Measurements from ENCODE around the gene OR7G3.

The OR7G3 gene

DNA sequence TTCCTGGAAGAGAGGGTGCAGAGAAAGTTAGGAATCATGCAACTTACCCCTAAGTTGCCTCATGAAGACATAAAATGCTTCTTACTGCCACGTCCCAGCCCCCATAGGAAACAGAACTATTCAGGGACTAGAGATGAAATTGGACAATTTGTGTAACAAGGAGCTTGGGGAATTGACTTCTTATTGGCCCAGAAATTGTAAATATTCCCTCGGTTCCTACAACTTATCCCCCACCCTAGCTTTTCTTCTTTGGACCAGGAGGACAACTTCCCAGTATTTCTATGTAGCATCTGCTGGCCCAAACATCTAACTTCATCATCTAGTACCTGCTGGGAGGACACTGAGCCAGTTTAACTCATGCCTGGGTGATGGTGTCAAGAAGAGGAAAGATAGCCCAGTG is 40.0 kb downstream of the OR7G3 start, which contains the start of gene OR1M1:
Gene OR1M1, plus strand, starts transcription at position 301 of the 400 bp plus-strand sequence. CDS start 6,184 bp downstream, outside the sequence.
- DNase-seq = no peak

DNA sequence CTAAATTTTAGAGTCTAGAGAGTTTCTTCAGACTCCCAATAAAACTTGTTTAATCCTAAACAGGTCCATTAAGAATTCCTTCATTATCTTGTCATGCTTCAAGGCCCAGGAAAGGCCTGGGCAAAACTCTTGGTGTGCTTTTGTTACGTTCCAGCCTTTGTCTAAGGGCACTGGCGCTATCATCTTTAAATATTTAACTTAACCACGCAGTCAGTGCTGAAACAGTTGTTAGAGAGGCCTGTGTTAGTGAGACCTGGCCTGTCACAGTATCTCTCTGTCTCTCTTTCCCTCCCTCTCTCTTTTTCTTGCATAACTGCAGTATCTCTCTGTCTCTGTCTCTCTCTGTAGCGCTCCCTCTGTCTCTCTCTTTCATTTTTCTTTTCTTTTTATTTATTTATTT is 48.1 kb downstream of the OR7G3 start:
- no peak for DNase-seq

DNA sequence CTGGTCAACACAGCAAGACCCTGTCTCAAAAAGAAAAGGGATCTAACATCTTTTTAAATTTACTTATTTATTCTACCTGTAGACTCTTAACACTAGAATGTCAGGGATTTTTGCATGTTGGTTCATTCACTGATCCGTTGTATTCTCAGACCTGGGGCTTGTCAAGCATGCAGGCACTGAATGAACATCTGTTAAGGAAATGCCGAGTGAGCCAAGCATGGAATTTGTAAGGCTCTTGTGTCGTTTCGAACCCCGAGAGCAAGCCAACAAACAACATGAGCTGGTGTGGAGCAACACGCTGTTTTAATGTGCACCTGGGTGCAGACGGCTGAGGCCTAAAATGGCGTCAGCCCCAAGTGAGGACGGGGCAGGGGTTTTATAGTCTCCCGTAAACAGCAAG is 49.8 kb downstream of the OR7G3 start:
- DNase-seq = no peak
